Measurements from ENCODE around the gene PVR.
"Not testable (repeated sequence)": the region's sequence is repeated elsewhere in the genome, so short reads cannot be mapped to it uniquely, and the experiment has no call there.

The PVR gene

GRCh38 chr19:44643605-44644401 lies at the start of gene PVR:
Gene PVR (plus strand): TSS chr19:44643910. CDS start chr19:44644097, 187 bp downstream.
- DNase-seq = no peak

GRCh38 chr19:44596428-44597130 lies 47.1 kb upstream of the PVR start:
- DNase-seq = no peak

- no peak for DNase-seq
These were observed 46.6 kb upstream of the PVR start for GRCh38 chr19:44597131-44597491.

GRCh38 chr19:44598355-44598754 lies 45.4 kb upstream of the PVR start:
- DNase-seq = no peak

- no peak for DNase-seq
These were observed 44.8 kb upstream of the PVR start for GRCh38 chr19:44598880-44599279.

- DNase-seq = no peak
These were observed 43.2 kb upstream of the PVR start for GRCh38 chr19:44600466-44600865.

GRCh38 chr19:44602081-44602480 lies 41.6 kb upstream of the PVR start:
- DNase-seq = no peak

- no peak for DNase-seq
These were observed 40.3 kb upstream of the PVR start for GRCh38 chr19:44603201-44603945.

- DNase-seq = no peak
These were observed 39.5 kb upstream of the PVR start for GRCh38 chr19:44604241-44604640.

GRCh38 chr19:44605547-44605946 lies 38.2 kb upstream of the PVR start:
- DNase-seq = no peak

GRCh38 chr19:44607049-44607448 lies 36.7 kb upstream of the PVR start:
- no peak for DNase-seq

- no peak for DNase-seq
These were observed 35.8 kb upstream of the PVR start for GRCh38 chr19:44607917-44608316.

- no peak for DNase-seq
These were observed 35.3 kb upstream of the PVR start for GRCh38 chr19:44608391-44608821.

GRCh38 chr19:44609219-44609618 lies 34.5 kb upstream of the PVR start:
- no peak for DNase-seq

GRCh38 chr19:44610497-44610896 lies 33.2 kb upstream of the PVR start:
- not testable (repeated sequence) for DNase-seq

- DNase-seq = no peak
These were observed 31.9 kb upstream of the PVR start for GRCh38 chr19:44611812-44612295.

- DNase-seq = no peak
These were observed 30.2 kb upstream of the PVR start, which contains the start of gene IGSF23 for GRCh38 chr19:44613295-44614178. Gene IGSF23 (plus strand): TSS chr19:44613563. CDS start chr19:44613646, 83 bp downstream.

- DNase-seq = no peak
These were observed 29.4 kb upstream of the PVR start for GRCh38 chr19:44614313-44614712.

GRCh38 chr19:44615863-44616247 lies 27.9 kb upstream of the PVR start:
- DNase-seq = no peak

- no peak for DNase-seq
These were observed 26.4 kb upstream of the PVR start for GRCh38 chr19:44617110-44617880.

- no peak for DNase-seq
These were observed 24.9 kb upstream of the PVR start for GRCh38 chr19:44618640-44619357.
